ENCODE measurements around the gene RNU5D-1.
"Not testable (repeated sequence)": the region's sequence is repeated elsewhere in the genome, so short reads cannot be mapped to it uniquely, and the experiment has no call there.

RNU5D-1 gene

DNA sequence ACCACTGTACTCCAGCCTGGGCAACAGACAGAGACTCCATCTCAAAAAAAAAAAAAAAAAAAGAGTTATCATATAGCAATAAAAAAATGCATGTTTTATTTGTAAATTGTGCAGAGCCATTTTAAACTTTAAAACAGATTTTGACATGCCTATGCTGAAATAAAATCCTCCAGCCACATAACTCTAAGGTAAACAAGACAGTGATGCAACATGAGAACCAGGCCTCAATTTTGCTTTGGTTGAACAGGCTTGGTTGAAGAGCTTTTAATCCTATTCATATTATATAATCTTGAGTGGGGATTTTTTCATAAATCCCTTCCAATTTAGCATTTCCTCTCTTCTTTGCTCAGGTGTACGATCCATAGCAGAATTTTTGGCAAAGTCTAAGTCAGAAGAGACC, 30.4 kb downstream of the RNU5D-1 start:
- no peak for DNase-seq (ENCODE audit: low spot score)

- not testable (repeated sequence) for DNase-seq (ENCODE audit: low spot score)
Observed at GRCh38 chr1:44699375-44699774, 31.6 kb downstream of the RNU5D-1 start.

DNA sequence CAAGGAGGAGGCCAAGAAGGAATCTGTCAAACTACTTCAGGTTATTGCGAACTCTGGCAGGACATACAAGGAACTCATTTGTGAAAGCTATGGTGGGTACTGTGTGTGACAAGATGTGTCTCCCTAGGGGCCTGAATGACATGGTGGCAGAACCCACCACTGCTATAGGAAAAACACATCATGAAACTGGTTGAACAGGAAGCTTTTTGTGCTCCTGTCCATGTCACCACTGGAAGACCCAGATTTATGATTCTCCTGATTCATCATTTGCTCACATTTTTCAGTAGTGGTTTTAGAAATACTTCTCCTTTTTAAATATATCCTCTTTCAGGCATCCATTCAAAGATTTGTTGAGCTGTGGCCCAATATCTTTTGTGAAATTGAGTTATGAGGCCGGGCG, 32.8 kb downstream of the RNU5D-1 start:
- DNase-seq (ENCODE audit: low spot score) = no peak

- DNase-seq (ENCODE audit: low spot score) = no peak
Observed at GRCh38 chr1:44696789-44697345, 34.1 kb downstream of the RNU5D-1 start.

DNA sequence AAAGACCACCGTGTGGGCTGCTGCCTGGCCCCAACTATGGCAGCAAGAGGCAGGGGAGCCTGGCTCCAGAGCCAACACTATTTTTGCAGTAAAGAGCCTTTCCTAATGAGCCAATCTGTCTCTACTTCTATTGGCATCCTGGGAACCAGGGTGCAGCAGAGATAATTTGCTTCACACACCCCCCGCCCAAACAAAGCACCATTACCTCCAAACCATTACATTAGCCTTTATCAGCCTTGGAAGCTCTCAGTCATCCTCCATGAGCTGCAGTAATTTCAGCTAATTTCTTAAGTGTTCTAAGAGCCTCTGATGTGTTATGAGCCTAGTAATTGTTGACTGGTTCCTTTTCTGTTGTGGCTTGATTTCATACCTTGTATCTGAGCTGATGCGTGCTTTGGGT, 34.9 kb downstream of the RNU5D-1 start:
- no peak for DNase-seq (ENCODE audit: low spot score)

DNA sequence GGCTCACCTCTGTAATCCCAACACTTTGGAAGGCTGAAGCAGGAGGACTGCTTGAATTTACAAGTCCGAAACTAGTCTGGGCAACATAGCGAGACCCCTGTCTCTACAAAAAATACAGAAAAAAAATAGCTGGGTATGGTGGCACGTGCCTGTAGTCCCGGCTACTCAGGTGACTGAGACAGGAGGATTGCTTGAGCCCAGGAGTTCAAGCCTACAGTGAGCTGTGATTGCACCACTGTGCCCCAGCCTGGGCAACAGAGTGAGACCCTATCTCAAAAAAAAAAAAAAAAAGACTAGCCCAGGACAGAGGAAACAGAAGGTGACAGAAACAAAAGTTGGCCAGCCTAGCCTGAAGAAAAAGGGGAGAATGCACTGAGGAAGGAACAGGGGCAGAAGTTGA, 35.3 kb downstream of the RNU5D-1 start:
- DNase-seq (ENCODE audit: low spot score) = no peak

GRCh38 chr1:44694863-44695478, 36.0 kb downstream of the RNU5D-1 start:
- no peak for DNase-seq (ENCODE audit: low spot score)

- DNase-seq (ENCODE audit: low spot score) = no peak
Observed at GRCh38 chr1:44693900-44694299, 37.1 kb downstream of the RNU5D-1 start.

DNA sequence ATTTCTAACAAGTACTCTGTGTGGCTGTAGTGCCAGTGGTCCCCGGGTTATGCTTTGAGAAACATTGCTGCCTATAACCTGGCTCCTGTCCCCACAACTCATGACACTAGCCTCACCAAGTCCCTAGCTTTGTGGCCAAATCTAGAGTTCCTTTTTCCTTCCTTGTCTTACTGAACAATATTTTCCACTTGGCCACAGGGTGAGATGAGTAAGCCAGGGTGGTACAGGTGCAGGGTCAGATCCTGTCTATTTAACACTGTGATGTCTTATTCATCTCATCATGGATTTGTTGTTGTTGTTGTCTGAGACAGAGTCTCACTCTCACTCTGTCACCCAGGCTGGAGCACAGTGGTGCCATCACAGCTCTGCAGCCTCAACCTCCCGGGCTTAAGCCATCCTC, 37.8 kb downstream of the RNU5D-1 start:
- no peak for DNase-seq (ENCODE audit: low spot score)

DNA sequence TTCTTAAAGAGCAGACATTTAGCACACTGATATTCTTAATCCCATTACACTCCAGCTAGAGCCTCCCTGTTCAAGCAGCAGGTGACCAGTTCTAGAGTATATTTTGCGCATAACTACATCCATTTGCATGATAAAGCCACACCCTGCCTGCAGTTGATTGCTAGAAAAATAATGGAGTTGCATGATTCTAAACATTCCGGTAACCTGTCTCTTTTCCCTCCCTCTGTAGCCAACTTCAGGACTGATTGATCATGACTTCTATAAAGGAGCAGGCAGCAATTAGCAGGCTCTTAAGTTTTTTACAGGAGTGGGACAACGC, 41.6 kb downstream of the RNU5D-1 start:
- DNase-seq (ENCODE audit: low spot score) = no peak

- DNase-seq (ENCODE audit: low spot score) = no peak
Observed at GRCh38 chr1:44688760-44689446, 42.1 kb downstream of the RNU5D-1 start.

DNA sequence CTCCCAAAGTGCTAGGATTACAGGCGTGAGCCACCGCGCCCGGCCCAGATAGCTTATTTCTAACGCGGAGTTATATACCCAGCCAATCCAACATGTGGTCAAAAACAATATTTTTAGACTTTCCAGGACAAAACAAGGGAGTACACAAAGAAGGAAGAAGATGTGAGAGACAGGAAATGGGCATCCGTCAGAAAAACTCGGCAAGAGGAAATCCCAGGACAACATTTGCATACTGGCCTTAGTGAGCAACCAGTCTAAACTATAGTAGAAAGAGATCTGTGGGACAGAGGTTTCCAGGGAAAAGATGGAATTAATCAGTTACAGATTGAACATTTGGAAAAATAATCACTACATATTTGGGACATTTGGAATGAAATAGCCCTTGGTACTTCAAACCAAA, 45.1 kb downstream of the RNU5D-1 start:
- DNase-seq (ENCODE audit: low spot score) = no peak

DNA sequence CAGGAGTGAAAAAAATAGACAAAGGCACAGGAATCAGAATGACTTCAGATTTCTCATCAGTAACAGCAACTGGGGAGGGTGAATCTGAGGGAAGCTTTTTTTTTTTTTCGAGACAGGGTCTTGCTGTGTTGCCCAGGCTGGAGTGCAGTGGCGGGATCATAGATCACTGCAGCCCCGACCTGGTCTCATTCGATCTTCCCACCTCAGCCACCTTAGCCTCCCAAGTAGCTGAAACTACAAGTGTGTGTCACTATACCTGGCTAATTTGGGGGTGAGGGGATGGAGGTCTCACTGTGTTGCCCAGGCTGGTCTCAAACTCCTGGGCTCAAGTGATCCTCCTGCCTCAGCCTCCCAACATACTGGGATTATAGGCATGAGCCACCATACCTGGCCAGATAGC, 45.8 kb downstream of the RNU5D-1 start:
- DNase-seq (ENCODE audit: low spot score) = no peak

- no peak for DNase-seq (ENCODE audit: low spot score)
Observed at GRCh38 chr1:44684525-44684924, 46.4 kb downstream of the RNU5D-1 start.

DNA sequence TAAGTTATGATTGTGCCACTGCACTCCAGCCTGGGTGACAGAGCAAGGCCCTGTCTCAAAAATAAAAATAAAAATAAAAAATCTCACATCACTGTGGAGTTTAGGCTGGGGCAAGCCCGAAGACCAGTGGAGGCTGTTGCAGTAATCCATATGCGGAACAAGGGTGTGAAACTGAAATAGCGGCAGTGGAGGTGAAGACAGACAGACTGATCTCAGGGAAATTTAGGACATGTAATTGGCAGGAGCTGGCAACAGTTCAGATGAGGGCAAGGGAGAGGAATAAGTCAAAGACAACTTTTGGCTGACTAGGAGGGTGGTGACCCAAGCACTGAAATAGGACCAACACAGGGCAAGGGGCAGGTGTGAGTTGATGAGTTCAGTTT, 48.1 kb downstream of the RNU5D-1 start:
- no peak for DNase-seq (ENCODE audit: low spot score)

DNA sequence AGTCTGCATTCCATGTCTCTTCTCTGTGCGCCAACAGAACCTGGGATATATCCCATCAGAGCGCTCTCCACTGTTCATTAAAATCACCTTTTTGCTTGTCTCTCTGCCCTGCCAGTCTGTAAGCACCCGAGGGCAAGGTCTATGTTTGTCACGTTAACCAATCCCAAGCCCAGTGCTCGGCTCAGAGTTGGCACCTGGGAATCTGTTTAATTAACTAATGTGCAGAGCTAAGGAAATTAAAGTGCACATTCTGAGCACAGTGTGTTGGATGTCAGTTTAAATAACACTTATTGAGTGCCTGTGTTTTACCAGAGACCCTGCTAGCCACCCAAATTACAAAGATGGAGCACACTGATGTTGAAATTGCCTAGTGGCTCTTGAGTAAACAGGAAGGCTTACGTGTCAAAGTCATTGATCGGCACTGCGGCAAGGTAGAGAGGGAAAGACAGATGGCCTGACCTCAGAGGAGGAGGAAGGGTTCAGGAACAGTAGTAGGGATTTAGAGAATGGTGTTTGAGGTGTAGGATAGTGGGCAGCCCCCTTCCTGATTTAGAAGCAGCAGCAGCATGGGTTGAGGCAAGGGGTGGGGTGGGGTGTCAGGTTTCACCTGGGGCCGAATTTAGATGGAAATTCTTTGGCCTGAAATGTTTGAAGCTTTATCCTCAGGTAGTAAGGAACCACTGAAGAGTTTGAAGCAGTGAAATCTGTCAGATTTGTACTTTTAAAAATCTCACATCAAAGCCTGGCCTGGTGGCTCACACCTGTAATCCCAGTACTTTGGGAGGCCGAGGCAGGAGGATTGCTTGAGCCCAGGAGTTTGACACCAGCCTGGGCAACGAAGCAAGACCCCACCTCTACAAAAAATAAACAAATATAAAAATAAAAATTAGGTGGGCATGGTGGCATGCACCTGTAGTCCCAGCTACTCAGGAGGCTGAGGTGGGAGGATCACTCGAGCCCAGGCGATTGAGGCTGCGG, 48.8 kb downstream of the RNU5D-1 start:
- no peak for DNase-seq (ENCODE audit: low spot score)

All from hepatic stellate cell (primary cell).